Central memory CD8-positive, alpha-beta T cell (primary cell): ENCODE measurements around the gene SUMF1.

Experiments
- ATAC-seq: fragments of 150-1000 bp; cut with Tn5 transposase; replicated peaks from 2 replicates; pipeline ENCODE4 v1.10.0; 2022; ENCODE audit warnings: mild to moderate bottlenecking, moderate FRiP score, moderate number of reproducible peaks; ENCODE audit not compliant: poor library complexity, severe bottlenecking; ENCODE audit errors: extremely low read depth
- DNase-seq, 2 donors: peaks; one replicate each; pipeline ENCODE4 v3.0.0; 2021; ENCODE audit warnings: low spot score in 2 of 2
- H3K27ac Mint-ChIP-seq: one replicate; pipeline ENCODE4 v1.8.0; 2022; ENCODE audit warnings: low read depth, mild to moderate bottlenecking, moderate library complexity, mixed read lengths
- H3K27me3 Mint-ChIP-seq: one replicate; pipeline ENCODE4 v1.8.0; 2022; ENCODE audit warnings: mixed read lengths
- H3K36me3 Mint-ChIP-seq: one replicate; pipeline ENCODE4 v1.8.0; 2022; ENCODE audit warnings: mild to moderate bottlenecking, moderate library complexity, mixed read lengths; ENCODE audit not compliant: insufficient read depth
- H3K4me1 Mint-ChIP-seq: one replicate; pipeline ENCODE4 v1.8.0; 2022; ENCODE audit warnings: mixed read lengths
- H3K4me3 Mint-ChIP-seq: one replicate; pipeline ENCODE4 v1.8.0; 2022; ENCODE audit warnings: mild to moderate bottlenecking, moderate library complexity, mixed read lengths
- H3K9me3 Mint-ChIP-seq: one replicate; pipeline ENCODE4 v1.8.0; 2022; ENCODE audit warnings: mixed read lengths

Gene SUMF1

DNA sequence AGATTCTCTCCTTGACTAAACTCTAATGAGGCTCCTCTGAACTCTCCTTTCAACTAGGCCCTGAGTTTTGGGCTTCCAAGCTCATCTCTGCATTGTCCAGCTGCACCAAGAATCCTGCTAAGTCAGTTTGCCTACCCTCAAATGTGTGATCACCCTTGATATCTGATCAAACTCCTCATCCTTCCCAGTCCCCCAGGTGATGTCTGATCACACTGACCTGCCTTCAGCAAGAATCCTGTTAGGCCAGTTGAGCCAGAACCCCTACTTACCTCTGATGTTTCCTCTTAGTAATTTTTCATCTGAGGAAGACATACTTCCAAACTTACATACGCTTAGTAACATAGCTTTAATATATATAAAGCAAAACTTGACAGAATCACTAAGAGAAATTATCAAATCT lies 28.8 kb downstream of the SUMF1 start:
- H3K36me3 Mint-ChIP-seq = peaks cover 8% of the 10 kb centered on the region
- H3K4me3 Mint-ChIP-seq = no peak overlapping the region
- no peak for ATAC-seq
- H3K4me1 Mint-ChIP-seq = no peaks in the 10 kb centered on the region
- no peak overlapping the region for H3K27ac Mint-ChIP-seq
- DNase-seq = no peak
- H3K27me3 Mint-ChIP-seq = no peaks in the 10 kb centered on the region
- H3K9me3 Mint-ChIP-seq = no peaks in the 10 kb centered on the region

DNA sequence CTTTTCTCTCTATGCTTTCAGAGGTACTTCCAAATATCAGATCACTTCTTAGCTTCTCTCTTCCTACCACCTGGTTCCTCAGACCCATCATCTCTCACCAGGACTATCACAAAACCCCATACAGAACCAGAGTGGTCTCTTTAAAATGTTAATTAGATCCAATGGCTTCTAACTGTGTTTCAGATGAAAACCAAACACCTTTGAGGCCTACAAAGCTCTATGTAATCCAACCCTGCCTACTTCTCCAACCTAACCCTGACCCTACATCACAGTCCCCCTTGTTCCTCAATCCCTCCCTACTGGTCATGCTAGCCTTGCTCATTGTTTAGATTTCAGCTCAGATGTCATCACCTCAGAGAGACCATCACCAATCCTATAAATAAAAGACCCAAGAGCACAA lies 34.8 kb downstream of the SUMF1 start:
- H3K36me3 Mint-ChIP-seq = peaks cover 5% of the 10 kb centered on the region
- DNase-seq (no peak), ATAC-seq (no peak)
- H3K9me3 Mint-ChIP-seq = no peaks in the 10 kb centered on the region
- H3K4me1 Mint-ChIP-seq = peaks cover 5% of the 10 kb centered on the region
- H3K4me3 Mint-ChIP-seq = no peak overlapping the region
- H3K27ac Mint-ChIP-seq = no peak overlapping the region
- no peaks in the 10 kb centered on the region for H3K27me3 Mint-ChIP-seq

DNA sequence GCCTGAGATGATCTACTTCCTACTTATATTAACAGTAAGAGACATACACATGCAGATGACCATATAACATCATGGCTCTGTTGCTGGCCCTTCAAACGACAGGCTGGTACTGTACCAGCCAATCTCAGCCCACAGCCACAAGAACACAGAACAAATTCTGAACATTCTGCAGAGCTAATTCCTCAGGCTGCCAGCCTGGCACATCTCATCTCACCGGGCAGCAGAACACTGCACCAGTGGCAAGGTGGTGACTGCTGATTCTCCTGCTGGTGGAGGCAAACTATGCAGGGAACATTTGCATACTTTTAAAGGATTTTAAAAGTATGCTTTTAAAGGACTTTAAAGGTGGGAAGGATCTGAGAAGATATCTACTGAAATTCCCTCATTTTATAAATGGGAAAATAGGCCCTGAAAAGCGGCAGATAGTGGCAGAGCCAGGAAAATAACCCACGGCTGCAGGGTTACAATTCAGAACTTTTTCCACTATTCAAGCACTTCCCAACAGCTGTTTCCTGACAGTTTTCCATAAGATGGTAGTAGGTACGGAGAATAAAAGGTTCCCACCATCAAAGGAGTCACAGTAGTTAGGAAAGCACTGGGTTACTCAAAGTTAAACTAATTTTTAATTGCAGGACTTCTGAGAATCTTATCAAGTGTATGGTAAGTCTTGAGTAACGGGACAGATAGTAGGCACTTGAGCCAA lies 37.3 kb downstream of the SUMF1 start:
- Mint-ChIP-seq H3K36me3 (peaks cover 3% of the 10 kb centered on the region), H3K4me1 (peaks cover 16% of the 10 kb centered on the region), H3K27ac (no peak overlapping the region), H3K27me3 (no peaks in the 10 kb centered on the region), H3K4me3 (no peak overlapping the region), H3K9me3 (no peaks in the 10 kb centered on the region)
- no peak for DNase-seq
- no peak for ATAC-seq

DNA sequence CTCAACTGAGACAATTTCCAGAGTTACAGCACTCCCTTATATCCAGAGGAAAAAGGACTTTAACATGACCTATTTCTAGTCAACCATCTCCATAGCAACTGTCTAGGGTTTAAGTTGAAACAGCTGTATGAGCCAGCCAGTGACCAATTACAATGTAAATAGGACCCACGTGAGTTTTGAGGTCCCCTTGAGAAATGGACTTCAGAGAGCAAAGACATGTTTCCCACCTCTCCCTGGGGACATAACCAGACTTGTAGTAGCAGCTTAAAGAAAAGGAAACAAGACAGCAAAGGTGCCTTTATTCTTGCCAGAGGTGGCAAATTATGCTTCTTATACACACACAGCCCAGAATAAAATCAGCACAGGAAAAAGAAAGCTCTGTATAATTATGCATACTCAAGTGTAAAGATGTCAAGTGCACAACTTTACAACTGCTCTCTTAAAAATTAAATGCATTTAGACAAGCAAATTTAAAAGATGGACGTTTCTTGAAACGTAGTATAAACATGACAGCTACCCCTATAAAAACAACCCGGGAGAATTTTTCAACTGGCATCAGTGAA lies 40.2 kb downstream of the SUMF1 start:
- Mint-ChIP-seq H3K9me3 (no peaks in the 10 kb centered on the region), H3K4me1 (peaks cover 16% of the 10 kb centered on the region), H3K27ac (peak overlapping the region; percentile 63), H3K36me3 (peaks cover 3% of the 10 kb centered on the region), H3K4me3 (no peak overlapping the region), H3K27me3 (no peaks in the 10 kb centered on the region)
- ATAC-seq = no peak
- DNase-seq = no peak

DNA sequence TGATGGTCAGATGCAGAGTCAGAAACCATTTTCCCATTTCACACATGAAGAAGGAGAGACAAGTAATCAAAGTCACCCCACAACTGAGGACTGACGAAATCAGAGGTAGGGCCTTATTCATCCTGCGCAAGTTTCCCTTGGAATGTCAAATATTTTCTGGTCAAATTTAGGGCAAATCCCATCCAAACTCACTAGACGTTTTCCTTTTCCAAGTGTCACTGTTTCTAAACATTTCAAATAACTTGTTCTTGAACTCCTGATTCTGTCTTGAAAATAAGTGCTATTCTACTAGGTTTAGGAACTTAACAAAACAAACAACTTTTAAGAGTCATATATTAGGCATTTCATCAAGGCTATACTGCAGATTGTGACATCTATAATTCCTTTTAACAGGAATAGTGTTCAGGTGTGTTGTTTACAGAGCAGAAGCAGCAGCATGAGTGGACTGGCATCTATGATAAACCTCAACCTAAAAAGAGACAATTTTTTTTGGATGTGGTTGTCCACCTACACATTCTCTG lies 40.7 kb downstream of the SUMF1 start:
- H3K4me3 Mint-ChIP-seq = no peak overlapping the region
- H3K27ac Mint-ChIP-seq = peak overlapping the region; percentile 63
- no peaks in the 10 kb centered on the region for H3K9me3 Mint-ChIP-seq
- peaks cover 3% of the 10 kb centered on the region for H3K36me3 Mint-ChIP-seq
- no peaks in the 10 kb centered on the region for H3K27me3 Mint-ChIP-seq
- no peak for DNase-seq
- ATAC-seq = no peak
- peaks cover 16% of the 10 kb centered on the region for H3K4me1 Mint-ChIP-seq

DNA sequence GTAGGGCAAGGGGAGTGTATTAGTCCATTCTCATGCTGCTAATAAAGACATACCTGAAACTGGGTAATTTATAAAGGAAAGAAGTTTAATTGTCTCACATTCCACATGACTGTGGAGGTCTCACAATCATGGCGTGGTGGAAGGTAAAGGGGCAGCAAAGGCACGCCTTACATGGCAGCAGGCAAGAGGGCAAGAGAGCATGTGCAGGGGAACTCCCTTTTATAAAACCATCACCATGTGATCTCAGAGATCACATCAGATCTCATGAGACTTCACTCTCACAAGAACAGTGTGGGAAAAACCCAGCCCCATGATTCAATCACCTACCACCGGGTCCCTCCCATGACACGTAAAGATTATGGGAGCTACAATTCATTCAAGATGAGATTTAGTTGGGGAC lies 41.4 kb downstream of the SUMF1 start:
- no peak for ATAC-seq
- H3K27ac Mint-ChIP-seq = no peak overlapping the region
- H3K4me1 Mint-ChIP-seq = peaks cover 16% of the 10 kb centered on the region
- H3K36me3 Mint-ChIP-seq = peaks cover 3% of the 10 kb centered on the region
- no peak for DNase-seq
- H3K27me3 Mint-ChIP-seq = no peaks in the 10 kb centered on the region
- no peaks in the 10 kb centered on the region for H3K9me3 Mint-ChIP-seq
- H3K4me3 Mint-ChIP-seq = no peak overlapping the region

DNA sequence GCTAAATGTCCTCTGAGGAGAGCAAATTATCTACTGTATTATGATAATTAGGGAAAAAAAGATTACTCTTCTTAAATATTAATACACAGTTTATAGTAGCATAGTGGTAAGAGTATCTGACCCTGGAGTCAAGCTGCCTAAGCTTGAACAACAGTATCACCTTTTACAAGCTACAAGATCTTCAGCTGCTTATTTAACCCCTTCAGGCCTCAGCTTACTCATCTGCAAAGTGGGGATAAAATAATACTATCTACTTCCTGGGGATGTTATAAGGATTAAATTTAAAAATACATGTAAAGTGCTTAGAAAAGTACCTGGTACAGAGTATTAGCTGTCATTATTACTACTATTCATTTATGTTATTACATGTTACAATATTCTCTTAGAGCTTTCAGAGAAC lies 42.0 kb downstream of the SUMF1 start:
- no peak overlapping the region for H3K27ac Mint-ChIP-seq
- peaks cover 12% of the 10 kb centered on the region for H3K4me1 Mint-ChIP-seq
- H3K36me3 Mint-ChIP-seq = peaks cover 3% of the 10 kb centered on the region
- ATAC-seq = no peak
- no peak overlapping the region for H3K4me3 Mint-ChIP-seq
- no peak for DNase-seq
- H3K27me3 Mint-ChIP-seq = no peaks in the 10 kb centered on the region
- H3K9me3 Mint-ChIP-seq = no peaks in the 10 kb centered on the region

DNA sequence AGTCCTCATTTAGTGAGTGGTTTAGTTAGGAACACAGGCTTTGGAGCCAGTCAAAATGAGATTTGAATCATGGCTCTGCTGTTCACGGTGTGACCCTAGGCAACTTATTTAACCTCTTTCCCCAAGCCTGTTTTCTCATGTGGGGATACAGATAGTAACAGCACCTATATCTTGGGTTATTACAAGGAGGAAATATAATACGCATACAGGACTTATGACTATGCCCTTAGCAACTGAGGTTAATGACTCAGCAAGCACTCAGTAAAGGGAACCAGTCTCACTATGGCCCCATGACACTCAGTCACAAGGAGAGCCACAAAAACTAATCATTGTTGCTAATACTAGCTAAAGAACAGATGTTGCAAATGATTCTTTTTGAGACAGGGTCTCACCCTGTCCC lies 45.9 kb downstream of the SUMF1 start:
- DNase-seq (no peak), ATAC-seq (no peak)
- peaks cover under 1% of the 10 kb centered on the region for H3K36me3 Mint-ChIP-seq
- no peak overlapping the region for H3K27ac Mint-ChIP-seq
- H3K9me3 Mint-ChIP-seq = no peaks in the 10 kb centered on the region
- no peak overlapping the region for H3K4me3 Mint-ChIP-seq
- peaks cover 6% of the 10 kb centered on the region for H3K4me1 Mint-ChIP-seq
- no peaks in the 10 kb centered on the region for H3K27me3 Mint-ChIP-seq

DNA sequence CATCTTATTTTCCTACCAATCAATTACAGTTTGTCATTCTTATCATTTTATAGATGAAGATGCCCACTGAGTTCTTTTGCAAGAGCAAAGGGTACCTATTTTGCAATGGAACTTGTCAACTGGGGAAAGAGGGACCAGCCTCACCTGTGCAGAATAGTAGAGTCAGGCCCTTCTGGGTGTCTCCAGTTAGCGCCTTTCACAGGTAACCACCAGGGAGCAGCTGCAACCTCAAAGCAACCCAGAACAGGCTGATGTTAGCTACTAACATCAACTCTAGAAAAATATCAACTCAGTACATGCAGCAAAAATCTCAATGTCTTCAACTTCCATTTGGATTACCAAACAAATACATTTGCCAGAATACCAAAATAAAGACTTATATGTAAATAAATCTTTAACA lies 47.1 kb downstream of the SUMF1 start:
- Mint-ChIP-seq H3K9me3 (no peaks in the 10 kb centered on the region), H3K27me3 (no peaks in the 10 kb centered on the region), H3K4me1 (no peaks in the 10 kb centered on the region), H3K4me3 (no peak overlapping the region), H3K27ac (no peak overlapping the region), H3K36me3 (peaks cover 4% of the 10 kb centered on the region)
- DNase-seq (no peak), ATAC-seq (no peak)

DNA sequence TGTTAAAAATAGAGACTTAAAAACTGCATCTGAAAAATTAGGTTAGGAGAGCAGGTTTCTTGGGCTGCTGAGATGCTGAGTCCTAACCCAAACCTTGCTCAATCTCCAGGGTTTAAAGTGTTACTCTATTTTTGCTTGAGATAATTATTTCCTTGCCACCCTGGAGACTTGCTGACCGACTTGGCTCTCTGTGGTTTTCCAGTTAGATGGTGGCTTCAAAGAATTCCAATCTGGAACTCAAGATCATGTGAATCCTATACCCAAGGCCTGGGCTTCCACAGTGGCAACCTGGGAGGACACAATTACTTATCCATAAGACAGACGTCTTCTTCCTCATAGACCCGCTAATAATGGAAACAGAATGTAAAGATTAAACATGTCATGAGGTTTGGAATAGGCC lies 47.7 kb downstream of the SUMF1 start:
- Mint-ChIP-seq H3K27ac (no peak overlapping the region), H3K4me3 (no peak overlapping the region), H3K9me3 (no peaks in the 10 kb centered on the region), H3K4me1 (no peaks in the 10 kb centered on the region), H3K27me3 (no peaks in the 10 kb centered on the region), H3K36me3 (peaks cover 4% of the 10 kb centered on the region)
- DNase-seq (no peak), ATAC-seq (no peak)

DNA sequence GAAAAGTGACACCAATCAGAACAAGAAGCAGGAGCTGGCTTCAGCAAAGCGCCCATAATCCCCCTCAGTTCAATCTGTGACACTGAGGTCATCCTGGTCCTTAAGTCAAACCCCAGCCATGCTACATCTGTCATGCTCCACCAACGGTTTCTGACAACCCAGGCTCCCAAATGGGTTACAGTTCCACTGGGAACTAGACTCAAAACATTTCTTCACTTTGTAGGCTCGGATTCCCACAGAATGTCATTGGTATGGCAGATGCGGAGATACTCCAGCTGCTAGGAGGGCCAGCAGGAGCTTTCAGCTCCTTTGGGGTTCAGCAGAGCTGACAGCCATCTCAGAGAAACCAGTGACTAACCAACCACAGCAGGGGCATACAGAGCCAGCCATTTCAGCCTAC lies 48.9 kb downstream of the SUMF1 start:
- no peak overlapping the region for H3K4me3 Mint-ChIP-seq
- H3K4me1 Mint-ChIP-seq = no peaks in the 10 kb centered on the region
- peaks cover 7% of the 10 kb centered on the region for H3K36me3 Mint-ChIP-seq
- H3K27me3 Mint-ChIP-seq = no peaks in the 10 kb centered on the region
- H3K9me3 Mint-ChIP-seq = no peaks in the 10 kb centered on the region
- ATAC-seq (no peak), DNase-seq (no peak)
- H3K27ac Mint-ChIP-seq = no peak overlapping the region

DNA sequence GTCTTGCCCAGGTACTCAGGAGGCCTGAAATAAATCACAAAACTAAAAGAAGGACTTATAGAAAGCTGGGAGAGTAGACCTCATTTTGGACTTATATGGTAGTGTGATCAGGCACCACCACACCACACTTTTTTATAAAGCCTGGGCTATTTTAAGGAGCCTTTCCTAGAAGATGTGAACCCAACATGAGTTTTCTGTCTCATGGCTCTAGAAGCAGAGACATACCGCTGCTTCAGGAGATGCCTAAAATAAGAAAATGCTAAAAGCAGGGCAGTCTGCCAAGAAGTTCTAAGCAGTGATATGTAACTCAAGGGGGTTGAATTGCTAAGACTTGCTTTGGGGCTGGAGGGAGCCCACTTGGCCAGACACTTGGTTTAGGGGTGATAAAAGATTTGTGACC lies 49.6 kb downstream of the SUMF1 start:
- H3K4me1 Mint-ChIP-seq = no peaks in the 10 kb centered on the region
- H3K4me3 Mint-ChIP-seq = no peak overlapping the region
- ATAC-seq = no peak
- no peak for DNase-seq
- no peaks in the 10 kb centered on the region for H3K27me3 Mint-ChIP-seq
- no peak overlapping the region for H3K27ac Mint-ChIP-seq
- no peaks in the 10 kb centered on the region for H3K9me3 Mint-ChIP-seq
- peaks cover 7% of the 10 kb centered on the region for H3K36me3 Mint-ChIP-seq

DNA sequence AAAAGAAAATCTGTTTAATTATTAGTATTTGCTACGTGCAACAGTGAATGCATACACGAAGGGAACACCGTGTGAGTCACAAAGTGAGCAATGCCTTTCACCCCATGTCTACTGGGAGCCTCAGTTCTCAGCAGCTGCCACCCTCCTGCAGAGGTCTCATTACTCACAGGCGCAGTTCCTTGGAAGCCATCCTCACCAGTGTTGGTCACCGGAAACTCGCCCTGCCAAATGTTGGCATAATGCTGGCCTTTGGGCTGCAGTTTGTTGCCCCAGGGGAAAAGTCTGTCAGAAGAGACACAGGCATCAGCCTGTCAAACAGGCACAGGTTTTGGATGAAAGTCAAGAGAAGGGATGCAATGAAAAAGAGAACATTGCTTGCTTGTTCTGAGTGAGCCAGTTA lies 50.1 kb downstream of the SUMF1 start:
- Mint-ChIP-seq H3K4me1 (no peaks in the 10 kb centered on the region), H3K27me3 (no peaks in the 10 kb centered on the region), H3K36me3 (peaks cover 7% of the 10 kb centered on the region), H3K9me3 (no peaks in the 10 kb centered on the region), H3K27ac (no peak overlapping the region), H3K4me3 (no peak overlapping the region)
- ATAC-seq = no peak
- no peak for DNase-seq
